Fibroblast of pulmonary artery (primary cell): Measurements from ENCODE around the gene KIRREL3.
"Not testable (repeated sequence)": the region's sequence is repeated elsewhere in the genome, so short reads cannot be mapped to it uniquely, and the experiment has no call there.

Experiments
- DNase-seq: peaks from one replicate; pipeline ENCODE4 v3.0.0-alpha.2; 2010; ENCODE audit warnings: low read depth
- H3K4me3 ChIP-seq: replicated peaks from 2 replicates; pipeline ENCODE4 v1.5.1; 2011; ENCODE audit warnings: low read depth, mild to moderate bottlenecking, control low read depth, low read length, moderate library complexity
- CTCF ChIP-seq: IDR thresholded peaks from 2 replicates; pipeline ENCODE4 v1.5.1; 2011; ENCODE audit warnings: mild to moderate bottlenecking, control low read depth, low read length, inconsistent platforms; ENCODE audit errors: missing control alignments

Gene KIRREL3

GRCh38 chr11:126378763-126379162 lies 621.8 kb downstream of the KIRREL3 start:
- TF ChIP-seq CTCF, result no peak
- DNase-seq, result peak; percentile 90
- H3K4me3 ChIP-seq, result no peak overlapping the region

GRCh38 chr11:126375726-126376125 lies 624.8 kb downstream of the KIRREL3 start:
- TF ChIP-seq CTCF, result no peak
- no peak overlapping the region for H3K4me3 ChIP-seq
- peak; percentile 89 for DNase-seq

GRCh38 chr11:126374562-126375300 lies 625.8 kb downstream of the KIRREL3 start:
- not testable (repeated sequence) for H3K4me3 ChIP-seq, DNase-seq

- DNase-seq, H3K4me3 ChIP-seq: not testable (repeated sequence)
Measured at GRCh38 chr11:126373389-126374066, 627.0 kb downstream of the KIRREL3 start.
